K562 (cell line): ENCODE results near the gene IL10RB. TPM values are rescaled to one million over a fixed set of nuclear protein-coding genes. Genes with fewer than 3 reads are reported as not detected.
A peak's percentile ranks its signal among the peaks of the same experiment; 100 is the strongest.

Experiments used
- ATAC-seq: fragments of 200-7000 bp; cut with Tn5 transposase; 3 replicates; pipeline ENCODE4 v1.9.1; 2020; ENCODE audit warnings: moderate library complexity
- BruUV-seq: library from RNA; stranded (reverse); fragments of 400-500 nt; replicated peaks from 2 replicates; lab custom pipeline; 2021; lab: Mats Ljungman, UMichigan
- CTCF ChIA-PET: fragments of 300-600 bp; formaldehyde crosslinking; extraction: SDS; loops from one replicate; lab custom pipeline; 2021; ENCODE audit warnings: low intra/inter-chr PET ratio; lab: Yijun Ruan, JAX
- POLR2A ChIA-PET: fragments of 300-600, 350-650 bp; sonication (Branson Sonifier 250); formaldehyde crosslinking; extraction: SDS; loops from one replicate; lab custom pipeline; 2021; ENCODE audit warnings: antibody characterized with exemption, inconsistent platforms; lab: Yijun Ruan, JAX
- DNase-seq, 4 experiments: peaks; one replicate each; pipeline versions ENCODE4 v3.0.0 to v3.0.0-alpha.2; 2011 to 2018; ENCODE audit warnings: low spot score in 3 of 4, mixed read lengths in 3 of 4; ENCODE audit errors: extremely low read depth in 1 of 4
- FAIRE-seq: peaks from 2 replicates; lab custom pipeline; 2011; peaks lifted over from hg19 to GRCh38; lab: Jason Lieb, UNC
- H2AFZ ChIP-seq: 2 replicates; pipeline ENCODE4 v1.6.0; 2011; ENCODE audit warnings: low read depth, low read length, control low read depth, inconsistent platforms
- H3K27ac ChIP-seq: fragments of 200-600 bp; 3 replicates; pipeline ENCODE4 v1.8.0; 2011; ENCODE audit warnings: low read depth, mild to moderate bottlenecking, control low read depth, inconsistent platforms, low read length, moderate library complexity, mixed read lengths; ENCODE audit errors: extremely low read depth
- H3K27me3 ChIP-seq, 2 experiments: fragments of 300-600 bp in 1 of 2; 2 replicates in 1 of 2; 3 replicates in 1 of 2; pipeline versions ENCODE4 v1.6.0 to v1.8.0; 2011; ENCODE audit warnings: inconsistent platforms in 2 of 2, low read length in 2 of 2, mild to moderate bottlenecking in 1 of 2, mixed read lengths in 1 of 2, moderate library complexity in 1 of 2; ENCODE audit not compliant: control insufficient read depth in 2 of 2, insufficient read depth in 2 of 2
- H3K36me3 ChIP-seq: fragments of 300-600 bp; 3 replicates; pipeline ENCODE4 v1.8.0; 2011; ENCODE audit warnings: mild to moderate bottlenecking, low read length, inconsistent platforms; ENCODE audit not compliant: control insufficient read depth, insufficient read depth
- H3K4me1 ChIP-seq, 2 experiments: fragments of 200-600 bp in 1 of 2; replicated peaks in 1 of 2; 2 replicates in 1 of 2; 3 replicates in 1 of 2; pipeline versions ENCODE4 v1.5.1 to v1.8.0; 2011; ENCODE audit warnings: inconsistent platforms in 2 of 2, low read length in 2 of 2, mild to moderate bottlenecking in 1 of 2, mixed read lengths in 1 of 2, moderate library complexity in 1 of 2; ENCODE audit not compliant: control insufficient read depth in 2 of 2, insufficient read depth in 2 of 2
- H3K4me2 ChIP-seq: 2 replicates; pipeline ENCODE4 v1.6.1; 2011; ENCODE audit warnings: low read length, control low read depth, inconsistent platforms, mixed read lengths; ENCODE audit not compliant: insufficient read depth
- H3K4me3 ChIP-seq: fragments of 200-600 bp; sonication (generic), shearing (Covaris generic); 2 replicates; pipeline ENCODE4 v1.5.1; 2016; ENCODE audit warnings: control low read depth, inconsistent platforms
- H3K79me2 ChIP-seq: fragments of 200-600 bp; 3 replicates; pipeline ENCODE4 v1.8.0; 2011; ENCODE audit warnings: low read length, inconsistent platforms; ENCODE audit not compliant: control insufficient read depth, insufficient read depth
- H3K9ac ChIP-seq, 2 experiments: 2 replicates each; pipeline versions ENCODE4 v1.6.0 to v1.6.1; 2011; ENCODE audit warnings: low read depth in 2 of 2, low read length in 2 of 2, control low read depth in 1 of 2, inconsistent platforms in 1 of 2, mild to moderate bottlenecking in 1 of 2, mixed read lengths in 1 of 2; ENCODE audit not compliant: insufficient read depth in 1 of 2
- H3K9me1 ChIP-seq: one replicate; pipeline ENCODE4 v1.6.0; 2011; ENCODE audit warnings: inconsistent platforms, mild to moderate bottlenecking, low read length, moderate library complexity; ENCODE audit not compliant: control insufficient read depth, insufficient read depth
- H3K9me3 ChIP-seq: replicated peaks from 2 replicates; pipeline ENCODE4 v1.5.1; 2011; ENCODE audit warnings: low read depth, low read length, inconsistent platforms; ENCODE audit not compliant: control insufficient read depth, insufficient read depth
- H4K20me1 ChIP-seq: replicated peaks from 2 replicates; pipeline ENCODE4 v1.6.1; 2011; ENCODE audit warnings: low read length, inconsistent platforms, mixed read lengths; ENCODE audit not compliant: control insufficient read depth, insufficient read depth
- CBFA2T3 ChIP-seq: fragments of 450-650 bp; IDR thresholded peaks from 2 replicates; pipeline ENCODE4 v1.6.1; 2017
- NFIC ChIP-seq: fragments of 450-650 bp; IDR thresholded peaks from 2 replicates; pipeline ENCODE4 v1.6.1; 2017; ENCODE audit warnings: mild to moderate bottlenecking, inconsistent platforms
- XRCC3 ChIP-seq: fragments of 450-650 bp; IDR thresholded peaks from 2 replicates; pipeline ENCODE4 v1.6.1; 2017; ENCODE audit warnings: mild to moderate bottlenecking, moderate library complexity
- ZNF197 ChIP-seq: fragments of 200-800 bp; sonication (Bioruptor generic); IDR thresholded peaks from 2 replicates; pipeline ENCODE4 v1.6.1; 2016; ENCODE audit warnings: low read depth, missing genetic modification characterization, missing compliant biosample characterization
- WGBS: fragments of 100-300 bp; shearing (Covaris generic); methylation state at CpG from one replicate; pipeline ENCODE4 v1.1.6; 2016; ENCODE audit warnings: low coverage, mixed read lengths; ENCODE audit not compliant: insufficient coverage; ENCODE audit errors: missing lambda C conversion rate; 5-methylcytosine and 5-hydroxymethylcytosine counted together
- in situ Hi-C: fragments of 300-500 bp; cut with MboI; formaldehyde crosslinking; loops from 4 replicates; pipeline ENCODE4 v1.15.0; 2018; ENCODE audit warnings: inconsistent platforms, mixed read lengths
- intact Hi-C: fragments of 100-400 bp; cut with micrococcal nuclease; formaldehyde crosslinking; loops from 2 replicates; pipeline ENCODE4 v1.14.2; 2022
- polyA plus RNA-seq, 8 experiments: library from polyadenylated mRNA; depleted of rRNA in 4 of 8; stranded (reverse) in 5 of 8; unstranded in 3 of 8; fragments of >200 nt; fragmentation: Nextera tagmentation in 2 of 8; fragmentation: Illumina TruSeq in 1 of 8; extraction: Ambion mirVana in 2 of 8; extraction: Trizol in 1 of 8; gene quantifications; 2 replicates each; pipeline versions ENCODE4 v1.2.1 to v1.2.3, GENCODE V29; 2011 to 2014; ENCODE audit warnings: inconsistent platforms in 1 of 8, missing spikeins in 1 of 8
- total RNA-seq, 7 experiments: library from RNA; depleted of rRNA in 6 of 7; stranded (reverse); fragments of >200 nt in 6 of 7; fragmentation: Illumina TruSeq in 2 of 7; extraction: Trizol in 2 of 7; gene quantifications; 2 replicates each; pipeline versions ENCODE4 v1.2.1 to v1.2.3, GENCODE V29; 2011 to 2021; ENCODE audit warnings: low replicate concordance in 1 of 7

The IL10RB gene
- total and polyA plus RNA-seq, 9 of the 15 experiments (the other 6 are each of a cell fraction or from before 2014, with no cell fraction given): 10.9 to 33.8 (median 23.0) TPM

DNA sequence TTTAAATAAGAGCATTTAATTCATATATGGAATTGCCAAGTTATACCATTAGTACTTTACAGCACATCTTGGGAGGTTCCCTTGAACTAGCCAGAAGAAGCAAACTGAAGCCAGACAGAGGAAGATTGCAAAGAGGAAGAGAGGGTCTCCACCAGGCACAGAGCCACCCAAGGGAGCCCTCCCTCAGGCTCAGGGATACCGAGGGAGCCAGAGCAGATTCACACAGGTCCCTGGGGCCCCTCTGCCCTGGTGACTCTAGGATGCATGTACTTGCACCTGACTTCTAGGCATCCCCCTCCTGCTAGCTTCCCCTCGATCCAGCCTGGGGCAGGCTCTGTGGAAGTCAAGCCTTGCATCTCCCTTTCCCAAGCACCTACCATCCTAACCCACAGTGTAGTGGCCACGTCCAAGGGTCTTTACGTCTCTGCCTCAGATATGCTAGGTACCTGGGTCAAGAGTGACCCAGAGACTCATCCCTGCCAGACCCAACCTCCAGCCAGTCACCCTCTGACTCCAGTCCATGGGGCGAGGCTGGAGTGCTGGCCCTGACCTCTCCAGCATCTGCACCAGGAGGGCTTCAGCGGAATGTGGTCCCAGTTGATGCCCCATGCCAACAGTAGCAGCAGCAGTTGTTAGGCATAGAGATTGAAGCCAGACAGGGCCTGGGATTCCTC lies 30.0 kb upstream of the IL10RB start:
- intact Hi-C loops (no loop called here), in situ Hi-C loops (no loop called here)
- H3K9me1 ChIP-seq: no peaks in the 10 kb centered on the region
- peak; percentile 41 for TF ChIP-seq CBFA2T3
- TF ChIP-seq XRCC3: no peak
- ATAC-seq: no peak; the same call in 2 of the 3 replicates
- no TSS peak for BruUV-seq
- no peaks in the 10 kb centered on the region for H3K27me3 ChIP-seq
- no peak overlapping the region for H3K27ac ChIP-seq
- no peaks in the 10 kb centered on the region for H4K20me1 ChIP-seq
- H3K9me3 ChIP-seq: no peaks in the 10 kb centered on the region
- WGBS: 90% methylated on average over 6 of the region's 6 CpGs
- peak overlapping the region in 1 of 2 experiments; percentile 59; a peak in 1 of 4 replicates for H3K9ac ChIP-seq
- H3K36me3 ChIP-seq: peaks cover 5% of the 10 kb centered on the region; the same call in 1 of the 3 replicates
- DNase-seq: no peak
- peaks cover 19% of the 10 kb centered on the region for H3K79me2 ChIP-seq
- no peak overlapping the region for H3K4me2 ChIP-seq
- ChIA-PET CTCF (interaction anchor here (0.5 kb wide), 1 partner anchor 140 kb away, joined by 5 read pairs; no protein-coding TSS in a partner anchor), POLR2A (interaction anchor here (0.7 kb wide), 2 partner anchors 64 to 110 kb away, joined by 3 read pairs; no protein-coding TSS in a partner anchor)
- peaks cover 10 to 20% of the 10 kb centered on the region in 2 experiments for H3K4me1 ChIP-seq
- no peak overlapping the region for H2AFZ ChIP-seq
- FAIRE-seq: no peak
- H3K4me3 ChIP-seq: no peak overlapping the region

- no peaks in the 10 kb centered on the region for H3K9me3 ChIP-seq
- in situ Hi-C loops (no loop called here), intact Hi-C loops (no loop called here)
- no peak overlapping the region for H2AFZ ChIP-seq
- no peak overlapping the region for H3K4me3 ChIP-seq
- ChIA-PET POLR2A (interaction anchor here (0.7 kb wide), 2 partner anchors 63 to 110 kb away, joined by 3 read pairs; no protein-coding TSS in a partner anchor), CTCF (no interaction called here)
- ATAC-seq: no peak
- peaks cover 5% of the 10 kb centered on the region; the same call in 1 of the 3 replicates for H3K36me3 ChIP-seq
- no peaks in the 10 kb centered on the region for H3K9me1 ChIP-seq
- no peak overlapping the region for H3K27ac ChIP-seq
- no peak for FAIRE-seq
- TF ChIP-seq ZNF197 (CRISPR knock-in tag): no peak
- TF ChIP-seq NFIC: peak; percentile 84
- no TSS peak for BruUV-seq
- H3K4me1 ChIP-seq: peaks cover 8 to 16% of the 10 kb centered on the region in 2 experiments
- H3K27me3 ChIP-seq: no peaks in the 10 kb centered on the region
- H3K79me2 ChIP-seq: peaks cover 13% of the 10 kb centered on the region
- no peaks in the 10 kb centered on the region for H4K20me1 ChIP-seq
- 71% methylated on average over 2 of the region's 2 CpGs for WGBS
- no peak overlapping the region for H3K4me2 ChIP-seq
- no peak overlapping the region; a peak in 1 of 4 replicates for H3K9ac ChIP-seq
- DNase-seq: no peak
Measured at GRCh38 chr21:33236766-33237165, 29.4 kb upstream of the IL10RB start.
